ENCODE measurements around the gene LAMA2. TPM values are rescaled to one million over a fixed set of nuclear protein-coding genes. Genes with fewer than 3 reads are reported as not detected.

Gene LAMA2
- total RNA-seq, 2 donors from 2014 or later: 111 to 217 TPM

GRCh38 chr6:129398764-129399163 lies 515.8 kb downstream of the LAMA2 start:
- H3K27me3 ChIP-seq (replicated peaks; ENCODE audit: insufficient read depth): no peaks in the 10 kb centered on the region
- no peak for TF ChIP-seq CTCF (IDR thresholded peaks at IDR 0.05)
- no peaks in the 10 kb centered on the region for H3K4me1 ChIP-seq (ENCODE audit: control insufficient read depth in 1 of 2, low read depth in 2 of 2)
- DNase-seq (ENCODE audit: low spot score) (no peak), ATAC-seq (ENCODE audit: insufficient number of reproducible peaks, low FRiP score, low read depth) (no peak)
- no peak overlapping the region for H3K27ac ChIP-seq
- H3K9me3 ChIP-seq: no peaks in the 10 kb centered on the region
- H3K36me3 ChIP-seq: peaks cover 2% of the 10 kb centered on the region
- H3K4me3 ChIP-seq: no peak overlapping the region

- Histone ChIP-seq H3K4me3 (no peak overlapping the region), H3K9me3 (no peaks in the 10 kb centered on the region), H3K27me3 (replicated peaks; ENCODE audit: insufficient read depth) (no peaks in the 10 kb centered on the region), H3K36me3 (peaks cover 6% of the 10 kb centered on the region), H3K4me1 (ENCODE audit: control insufficient read depth in 1 of 2, low read depth in 2 of 2) (no peaks in the 10 kb centered on the region), H3K27ac (no peak overlapping the region)
- TF ChIP-seq CTCF (IDR thresholded peaks at IDR 0.05): no peak
- ATAC-seq (ENCODE audit: insufficient number of reproducible peaks, low FRiP score, low read depth) (no peak), DNase-seq (ENCODE audit: low spot score) (no peak)
Measured at GRCh38 chr6:129402244-129402643, 519.3 kb downstream of the LAMA2 start.

GRCh38 chr6:129411092-129411491 lies 528.2 kb downstream of the LAMA2 start:
- Histone ChIP-seq H3K4me1 (ENCODE audit: control insufficient read depth in 1 of 2, low read depth in 2 of 2) (no peaks in the 10 kb centered on the region), H3K4me3 (no peak overlapping the region), H3K9me3 (no peaks in the 10 kb centered on the region), H3K27ac (no peak overlapping the region), H3K36me3 (peaks cover 3% of the 10 kb centered on the region), H3K27me3 (replicated peaks; ENCODE audit: insufficient read depth) (no peaks in the 10 kb centered on the region)
- no peak for ATAC-seq (ENCODE audit: insufficient number of reproducible peaks, low FRiP score, low read depth)
- TF ChIP-seq CTCF (IDR thresholded peaks at IDR 0.05): no peak
- DNase-seq (ENCODE audit: low spot score): no peak

GRCh38 chr6:129416337-129416990 lies 533.5 kb downstream of the LAMA2 start:
- DNase-seq (ENCODE audit: low spot score) (no peak), ATAC-seq (ENCODE audit: insufficient number of reproducible peaks, low FRiP score, low read depth) (no peak)
- no peak for TF ChIP-seq CTCF (IDR thresholded peaks at IDR 0.05)
- Histone ChIP-seq H3K9me3 (no peaks in the 10 kb centered on the region), H3K4me1 (ENCODE audit: control insufficient read depth in 1 of 2, low read depth in 2 of 2) (no peaks in the 10 kb centered on the region), H3K27me3 (replicated peaks; ENCODE audit: insufficient read depth) (no peaks in the 10 kb centered on the region), H3K36me3 (no peaks in the 10 kb centered on the region), H3K27ac (no peak overlapping the region), H3K4me3 (no peak overlapping the region)

GRCh38 chr6:129417416-129418086 lies 534.6 kb downstream of the LAMA2 start:
- TF ChIP-seq CTCF (IDR thresholded peaks at IDR 0.05): no peak
- Histone ChIP-seq H3K27ac (no peak overlapping the region), H3K4me1 (ENCODE audit: control insufficient read depth in 1 of 2, low read depth in 2 of 2) (no peaks in the 10 kb centered on the region), H3K4me3 (no peak overlapping the region), H3K27me3 (replicated peaks; ENCODE audit: insufficient read depth) (no peaks in the 10 kb centered on the region), H3K9me3 (no peaks in the 10 kb centered on the region), H3K36me3 (peaks cover 3% of the 10 kb centered on the region)
- no peak for DNase-seq (ENCODE audit: low spot score)
- ATAC-seq (ENCODE audit: insufficient number of reproducible peaks, low FRiP score, low read depth): no peak
